Astrocyte of the hippocampus (primary cell): Measurements from ENCODE around the gene MEIS3.
"Not testable (repeated sequence)": the region's sequence is repeated elsewhere in the genome, so short reads cannot be mapped to it uniquely, and the experiment has no call there.

Experiments
- DNase-seq: peaks from one replicate; pipeline ENCODE4 v3.0.0; 2011; ENCODE audit warnings: low read depth, low spot score

MEIS3 gene

GRCh38 chr19:47416643-47416985, 2.7 kb downstream of the MEIS3 start:
- no peak for DNase-seq

- DNase-seq, result no peak
Measured at GRCh38 chr19:47415953-47416642, 3.2 kb downstream of the MEIS3 start.

GRCh38 chr19:47414469-47414868, 4.9 kb downstream of the MEIS3 start:
- no peak for DNase-seq

GRCh38 chr19:47413941-47414340, 5.4 kb downstream of the MEIS3 start:
- no peak for DNase-seq

- not testable (repeated sequence) for DNase-seq
Measured at GRCh38 chr19:47411696-47412095, 7.6 kb downstream of the MEIS3 start.

- DNase-seq, result no peak
Measured at GRCh38 chr19:47411101-47411500, 8.2 kb downstream of the MEIS3 start.

GRCh38 chr19:47408156-47408938, 11.0 kb downstream of the MEIS3 start:
- no peak for DNase-seq

- no peak for DNase-seq
Measured at GRCh38 chr19:47407417-47407774, 11.9 kb downstream of the MEIS3 start.

- DNase-seq, result peak; percentile 70
Measured at GRCh38 chr19:47406711-47407416, 12.5 kb downstream of the MEIS3 start.

GRCh38 chr19:47405854-47406417, 13.4 kb downstream of the MEIS3 start:
- no peak for DNase-seq

GRCh38 chr19:47405197-47405550, 14.2 kb downstream of the MEIS3 start:
- no peak for DNase-seq

- DNase-seq, result no peak
Measured at GRCh38 chr19:47404334-47405196, 14.8 kb downstream of the MEIS3 start.

GRCh38 chr19:47402504-47402903, 16.8 kb downstream of the MEIS3 start:
- DNase-seq, result no peak

- no peak for DNase-seq
Measured at GRCh38 chr19:47398707-47399597, 20.4 kb downstream of the MEIS3 start.

GRCh38 chr19:47391510-47392223, 27.7 kb downstream of the MEIS3 start:
- DNase-seq, result peak; percentile 82

- peak; percentile 71 for DNase-seq
Measured at GRCh38 chr19:47390533-47391488, 28.5 kb downstream of the MEIS3 start.

GRCh38 chr19:47389150-47389556, 30.2 kb downstream of the MEIS3 start:
- no peak for DNase-seq

GRCh38 chr19:47388721-47389120, 30.6 kb downstream of the MEIS3 start:
- not testable (repeated sequence) for DNase-seq

- not testable (repeated sequence) for DNase-seq
Measured at GRCh38 chr19:47387623-47388022, 31.7 kb downstream of the MEIS3 start.
